ENCODE data around the gene MUC6.

DNA sequence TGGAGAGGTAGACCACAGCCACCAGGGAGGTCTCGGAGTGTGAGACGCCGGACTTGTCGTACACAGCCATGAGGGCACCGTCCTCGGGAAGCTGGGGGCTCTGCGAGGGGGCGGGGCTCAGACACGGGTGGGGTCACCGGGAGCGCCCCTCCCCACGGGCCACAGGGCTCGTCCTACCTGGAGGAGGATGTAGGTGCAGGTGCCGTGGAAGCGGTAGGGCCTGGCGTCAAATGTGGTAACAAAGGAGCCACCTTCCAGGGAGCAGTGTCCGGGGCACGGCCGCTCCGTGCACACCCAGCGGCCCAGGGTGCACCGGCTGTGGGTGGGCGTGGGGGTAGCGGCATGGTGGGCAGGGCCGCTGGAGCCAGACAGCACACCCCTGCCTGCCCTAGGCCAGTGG, 7.5 kb downstream of the MUC6 start:
- TF ChIP-seq, protein P1, sequence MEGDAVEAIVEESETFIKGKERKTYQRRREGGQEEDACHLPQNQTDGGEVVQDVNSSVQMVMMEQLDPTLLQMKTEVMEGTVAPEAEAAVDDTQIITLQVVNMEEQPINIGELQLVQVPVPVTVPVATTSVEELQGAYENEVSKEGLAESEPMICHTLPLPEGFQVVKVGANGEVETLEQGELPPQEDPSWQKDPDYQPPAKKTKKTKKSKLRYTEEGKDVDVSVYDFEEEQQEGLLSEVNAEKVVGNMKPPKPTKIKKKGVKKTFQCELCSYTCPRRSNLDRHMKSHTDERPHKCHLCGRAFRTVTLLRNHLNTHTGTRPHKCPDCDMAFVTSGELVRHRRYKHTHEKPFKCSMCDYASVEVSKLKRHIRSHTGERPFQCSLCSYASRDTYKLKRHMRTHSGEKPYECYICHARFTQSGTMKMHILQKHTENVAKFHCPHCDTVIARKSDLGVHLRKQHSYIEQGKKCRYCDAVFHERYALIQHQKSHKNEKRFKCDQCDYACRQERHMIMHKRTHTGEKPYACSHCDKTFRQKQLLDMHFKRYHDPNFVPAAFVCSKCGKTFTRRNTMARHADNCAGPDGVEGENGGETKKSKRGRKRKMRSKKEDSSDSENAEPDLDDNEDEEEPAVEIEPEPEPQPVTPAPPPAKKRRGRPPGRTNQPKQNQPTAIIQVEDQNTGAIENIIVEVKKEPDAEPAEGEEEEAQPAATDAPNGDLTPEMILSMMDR (IDR thresholded peaks at IDR 0.05), result no peak
- TF ChIP-seq POLR2A (IDR thresholded peaks at IDR 0.05) (no peak), EP300 (IDR thresholded peaks at IDR 0.05) (no peak)
